Activated T-cell treated with anti-CD3 and anti-CD28 coated beads, Interleukin-2, amount 50 U/mL, for 1 hour (primary cell): ENCODE results near the gene KNL1.
"Not testable (repeated sequence)": the region's sequence is repeated elsewhere in the genome, so short reads cannot be mapped to it uniquely, and the experiment has no call there.

Experiments
- DNase-seq: peaks from one replicate; pipeline ENCODE4 v3.0.0-alpha.2; 2020

KNL1 gene

GRCh38 chr15:40590667-40591050 is 3.4 kb upstream of the KNL1 start:
- no peak for DNase-seq

GRCh38 chr15:40591389-40591788 is 2.7 kb upstream of the KNL1 start:
- DNase-seq, result no peak

- DNase-seq, result no peak
Measured at GRCh38 chr15:40593165-40593564, 884 bp upstream of the KNL1 start.

- no peak for DNase-seq
Measured at GRCh38 chr15:40594429-40594836, 384 bp downstream of the KNL1 start.

- no peak for DNase-seq
Measured at GRCh38 chr15:40595219-40595618, 1.2 kb downstream of the KNL1 start.

- no peak for DNase-seq
Measured at GRCh38 chr15:40595773-40596172, 1.7 kb downstream of the KNL1 start.

- DNase-seq, result no peak
Measured at GRCh38 chr15:40597024-40597423, 3.0 kb downstream of the KNL1 start.

- no peak for DNase-seq
Measured at GRCh38 chr15:40598126-40598525, 4.1 kb downstream of the KNL1 start.

GRCh38 chr15:40598672-40599071 is 4.6 kb downstream of the KNL1 start:
- DNase-seq, result no peak

GRCh38 chr15:40600956-40601355 is 6.9 kb downstream of the KNL1 start:
- no peak for DNase-seq

GRCh38 chr15:40603935-40604334 is 9.9 kb downstream of the KNL1 start:
- no peak for DNase-seq

- DNase-seq, result no peak
Measured at GRCh38 chr15:40613080-40613479, 19.0 kb downstream of the KNL1 start.

- DNase-seq, result no peak
Measured at GRCh38 chr15:40618023-40618422, 24.0 kb downstream of the KNL1 start.

GRCh38 chr15:40618906-40619305 is 24.9 kb downstream of the KNL1 start:
- no peak for DNase-seq

- DNase-seq, result no peak
Measured at GRCh38 chr15:40623361-40623760, 29.3 kb downstream of the KNL1 start.

GRCh38 chr15:40630313-40630712 is 36.3 kb downstream of the KNL1 start:
- DNase-seq, result no peak

GRCh38 chr15:40633178-40633577 is 39.1 kb downstream of the KNL1 start:
- DNase-seq, result no peak

GRCh38 chr15:40637221-40637745 is 43.2 kb downstream of the KNL1 start:
- DNase-seq, result no peak

- no peak for DNase-seq
Measured at GRCh38 chr15:40639677-40640076, 45.6 kb downstream of the KNL1 start.

- DNase-seq, result no peak
Measured at GRCh38 chr15:40647523-40647922, 53.5 kb downstream of the KNL1 start.

- DNase-seq, result no peak
Measured at GRCh38 chr15:40650479-40650878, 56.4 kb downstream of the KNL1 start.

GRCh38 chr15:40660686-40661085 is 66.6 kb downstream of the KNL1 start:
- DNase-seq, result no peak

GRCh38 chr15:40664909-40665308 is 70.9 kb downstream of the KNL1 start:
- no peak for DNase-seq

- DNase-seq, result not testable (repeated sequence)
Measured at GRCh38 chr15:40676290-40676689, 82.2 kb downstream of the KNL1 start.

- DNase-seq, result not testable (repeated sequence)
Measured at GRCh38 chr15:40676906-40677305, 82.9 kb downstream of the KNL1 start.

- no peak for DNase-seq
Measured at GRCh38 chr15:40680151-40680550, 86.1 kb downstream of the KNL1 start.
